Cerebellar cortex (tissue), 1 donor: ENCODE measurements around the gene HK3.
"Not testable (repeated sequence)": the region's sequence is repeated elsewhere in the genome, so short reads cannot be mapped to it uniquely, and the experiment has no call there.

Experiments
- DNase-seq: peaks from one replicate; pipeline ENCODE4 v3.0.0-alpha.2; 2015; ENCODE audit warnings: low spot score

The HK3 gene

DNA sequence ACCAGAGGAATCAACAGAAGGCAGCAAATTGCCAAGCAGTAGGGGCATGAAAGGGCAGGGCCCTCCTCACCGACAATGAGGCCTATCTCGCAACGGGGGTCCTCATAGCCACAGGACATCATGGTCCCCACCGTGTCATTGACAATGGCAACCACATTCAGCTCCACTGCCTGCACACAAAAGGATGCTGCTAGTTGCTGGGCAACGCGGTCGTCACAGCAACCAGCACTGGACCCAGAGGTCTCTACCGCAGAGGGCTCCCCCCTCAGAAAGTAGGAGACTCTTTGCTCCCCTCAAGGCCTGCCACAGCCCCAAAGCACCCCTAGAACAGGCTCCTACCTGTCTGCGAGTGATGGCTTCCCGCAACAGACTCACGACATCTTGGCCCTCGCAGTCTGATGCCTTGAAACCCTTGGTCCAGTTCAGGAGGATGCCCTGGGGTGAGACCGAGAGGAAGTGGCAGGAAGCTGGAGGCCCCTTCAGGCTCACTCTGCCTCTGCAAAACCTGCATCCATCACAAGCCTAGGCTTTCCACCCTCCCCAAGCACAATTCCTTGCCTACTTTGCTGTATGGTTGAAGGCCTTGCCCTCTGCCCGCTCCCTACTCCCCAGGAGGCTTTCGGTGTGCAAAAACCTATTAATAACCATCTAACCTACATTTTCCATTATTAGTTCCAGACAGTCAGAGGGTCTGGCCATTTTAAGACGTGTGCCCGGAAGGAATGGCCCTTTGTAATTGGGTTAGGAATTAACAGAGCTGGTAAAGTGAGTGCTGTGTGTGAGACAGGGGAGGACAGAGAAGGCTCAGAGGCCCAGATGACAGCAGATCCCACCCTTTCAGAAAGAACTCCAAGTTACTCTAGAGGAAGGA, 15.2 kb downstream of the HK3 start:
- no peak for DNase-seq

DNA sequence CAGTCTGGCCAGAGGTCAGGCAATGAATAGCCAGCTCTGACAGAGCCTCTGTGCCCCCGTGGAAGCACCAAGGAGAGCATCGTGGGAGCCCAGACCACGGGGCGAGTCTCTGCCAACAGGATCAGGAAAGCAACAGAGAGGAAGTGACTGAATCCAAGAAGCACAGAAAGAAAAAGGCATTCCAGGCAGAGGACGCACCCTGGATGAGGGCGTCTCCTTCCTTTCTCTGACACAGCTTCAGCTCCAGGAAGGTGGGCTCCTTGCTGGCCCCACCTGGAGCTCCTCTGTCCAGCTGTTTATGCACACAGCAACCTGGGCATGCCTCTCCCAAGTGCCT, 16.6 kb downstream of the HK3 start:
- DNase-seq: no peak

DNA sequence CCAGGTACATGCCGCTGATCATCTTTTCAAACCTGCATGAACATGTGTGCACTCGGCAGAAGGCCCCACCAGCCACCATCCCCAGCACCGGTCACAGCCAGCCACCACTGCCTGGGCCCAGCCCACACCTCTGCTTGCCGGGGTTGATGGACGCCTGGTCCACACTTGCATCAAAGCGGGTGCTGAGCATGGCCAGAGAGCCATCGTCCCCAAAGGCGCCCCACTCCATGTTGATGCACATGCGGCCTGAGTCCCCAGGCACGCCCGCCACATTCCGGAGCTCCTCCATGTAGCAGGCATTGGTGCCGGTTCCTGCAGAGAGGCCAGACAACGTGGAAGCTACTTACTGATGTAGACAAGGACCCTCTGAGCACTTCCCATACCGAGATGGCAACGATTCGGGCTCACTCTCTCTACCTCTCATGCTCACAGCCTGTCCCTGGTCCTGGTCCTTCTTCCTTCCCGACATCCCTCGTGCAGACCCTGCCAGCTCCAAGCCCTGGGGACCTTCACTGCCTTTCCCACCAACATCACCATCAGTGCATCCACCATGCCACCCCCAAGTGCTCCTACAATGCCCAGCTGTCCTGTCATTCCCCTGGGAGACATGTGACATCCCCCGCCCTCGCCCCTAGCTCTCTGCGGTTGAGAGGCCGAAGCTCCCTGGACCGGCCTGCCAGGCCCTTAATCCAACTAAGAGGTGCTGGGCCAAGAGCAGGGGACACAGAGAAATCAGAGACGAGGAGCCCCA, 17.2 kb downstream of the HK3 start:
- DNase-seq: no peak

DNA sequence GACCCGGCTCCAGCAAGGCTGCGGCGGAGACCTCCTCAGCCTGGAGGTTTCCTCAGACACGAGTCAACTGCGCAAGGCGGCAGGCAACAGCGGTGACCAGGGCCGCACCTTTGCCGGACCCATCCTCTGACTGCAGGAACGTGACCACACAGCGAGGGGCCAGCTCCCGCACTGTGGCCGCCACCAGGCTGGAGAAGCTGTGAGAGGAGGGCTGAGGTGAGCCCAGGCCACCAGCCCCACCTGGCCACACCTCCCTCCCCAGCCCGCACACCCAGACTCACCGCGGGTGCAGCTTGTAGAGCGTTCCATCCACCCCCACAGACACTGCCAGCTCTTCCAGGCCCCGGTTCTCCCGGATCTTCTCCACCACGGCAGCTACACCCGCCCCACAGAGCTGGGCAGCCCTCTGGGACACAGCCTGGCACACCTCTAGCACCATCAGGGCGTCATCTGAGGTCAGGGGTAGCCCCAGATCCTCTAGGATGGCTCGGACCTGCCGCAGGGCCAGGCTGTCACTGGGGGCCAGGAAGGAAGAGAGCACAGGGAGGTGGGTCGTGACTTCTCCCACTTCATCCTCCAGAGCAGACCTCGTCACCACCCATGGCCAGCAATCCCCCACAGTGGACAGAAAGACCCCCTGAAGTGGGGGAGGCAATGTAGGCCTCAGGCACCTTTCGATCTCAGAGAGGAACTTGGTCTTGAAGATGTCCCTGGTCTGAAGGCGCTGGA, 18.0 kb downstream of the HK3 start:
- no peak for DNase-seq

DNA sequence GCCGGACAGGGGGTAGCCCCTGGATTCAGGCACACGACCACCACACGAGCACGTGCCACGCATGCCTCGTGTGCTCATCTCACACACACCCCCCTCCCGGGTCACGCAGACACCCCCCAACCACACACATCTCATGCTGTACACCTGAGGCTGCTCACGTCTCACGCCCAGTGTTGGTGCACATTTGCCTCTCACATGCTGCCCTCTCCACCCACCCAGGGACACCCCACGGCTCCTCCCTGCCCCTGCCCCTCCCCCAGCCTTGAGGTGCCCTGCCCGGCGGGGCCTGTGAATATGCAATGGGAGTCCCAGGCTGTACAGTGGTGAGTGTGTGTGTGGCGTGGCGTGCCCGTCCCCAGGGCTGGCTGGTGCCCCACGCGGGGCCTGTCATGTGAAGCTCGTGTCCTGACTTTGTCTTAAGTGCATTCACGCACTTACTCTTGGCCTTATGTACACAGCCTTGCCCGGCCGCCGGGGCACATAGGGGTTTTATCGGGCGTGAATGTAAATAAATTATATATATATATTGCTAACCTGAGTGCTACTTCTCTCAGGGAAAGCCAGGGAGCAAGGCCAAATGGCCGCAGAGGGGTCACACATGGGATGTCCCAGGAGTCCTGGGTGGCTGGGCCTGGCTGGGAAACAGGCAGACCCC, 18.7 kb downstream of the HK3 start:
- no peak for DNase-seq

DNA sequence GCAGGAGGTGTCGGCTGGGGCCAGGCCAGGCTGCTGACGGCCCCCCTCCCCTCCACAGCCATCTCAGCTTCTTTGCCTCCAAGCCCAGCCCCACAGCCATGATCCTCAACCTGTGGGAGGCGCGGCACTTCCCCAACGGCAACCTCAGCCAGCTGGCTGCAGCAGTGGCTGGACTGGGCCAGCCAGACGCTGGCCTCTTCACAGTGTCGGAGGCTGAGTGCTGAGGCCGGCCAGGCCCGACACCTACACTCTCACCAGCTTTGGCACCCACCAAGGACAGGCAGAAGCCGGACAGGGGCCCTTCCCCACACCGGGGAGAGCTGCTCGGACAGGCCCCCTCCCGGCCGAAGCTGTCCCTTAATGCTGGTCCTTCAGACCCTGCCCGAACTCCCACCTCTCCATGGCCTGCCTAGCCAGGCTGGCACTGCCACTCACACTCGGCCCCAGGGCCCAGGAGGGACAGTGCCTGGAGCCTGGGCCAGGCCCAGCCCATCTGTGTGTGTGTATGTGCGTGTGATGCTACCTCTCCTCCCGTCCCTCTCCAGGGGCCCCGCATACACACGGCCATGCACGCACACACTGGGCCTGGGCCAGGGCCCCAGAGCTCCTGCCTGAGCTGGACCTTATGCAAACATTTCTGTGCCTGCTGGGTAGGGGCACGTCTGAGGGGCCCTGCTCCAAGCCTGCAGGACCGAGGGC, 19.3 kb downstream of the HK3 start:
- no peak for DNase-seq

DNA sequence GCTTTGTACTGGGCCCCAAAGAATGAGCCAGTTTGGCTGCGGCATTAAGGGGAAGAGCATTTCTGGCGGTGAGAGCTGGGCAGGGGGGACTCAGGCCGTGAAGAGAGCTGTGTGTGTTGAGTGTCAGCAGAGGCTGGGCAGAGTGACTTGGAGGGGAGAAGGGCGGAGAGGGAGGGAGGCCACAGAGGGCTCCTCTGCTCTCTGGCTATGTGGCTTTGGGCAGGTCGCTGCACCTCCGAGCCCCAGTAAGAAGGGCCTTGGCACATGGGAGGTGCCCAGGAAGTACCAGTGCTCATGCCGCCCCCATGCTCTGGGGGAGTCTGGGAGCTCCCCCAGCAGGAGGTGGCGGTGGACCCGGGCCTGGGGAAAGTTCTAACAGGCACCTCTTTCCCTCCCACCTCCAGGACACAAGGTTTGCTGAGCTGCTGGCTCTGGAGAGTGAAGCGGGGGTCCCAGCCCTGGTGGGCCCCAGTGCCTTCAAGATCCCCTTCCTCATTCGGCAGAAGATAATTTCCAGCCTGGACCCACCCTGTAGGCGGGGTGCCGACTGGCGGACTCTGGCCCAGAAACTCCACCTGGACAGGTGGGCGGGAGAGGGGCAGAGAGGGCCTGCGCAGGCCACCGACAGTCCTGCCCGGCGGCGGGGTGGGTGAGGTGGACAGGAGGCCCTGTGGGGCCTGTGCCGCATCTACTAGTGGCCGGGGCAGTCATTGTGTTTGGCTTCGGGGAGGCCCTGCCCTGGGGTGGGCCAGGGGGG, 20.1 kb downstream of the HK3 start:
- no peak for DNase-seq

DNA sequence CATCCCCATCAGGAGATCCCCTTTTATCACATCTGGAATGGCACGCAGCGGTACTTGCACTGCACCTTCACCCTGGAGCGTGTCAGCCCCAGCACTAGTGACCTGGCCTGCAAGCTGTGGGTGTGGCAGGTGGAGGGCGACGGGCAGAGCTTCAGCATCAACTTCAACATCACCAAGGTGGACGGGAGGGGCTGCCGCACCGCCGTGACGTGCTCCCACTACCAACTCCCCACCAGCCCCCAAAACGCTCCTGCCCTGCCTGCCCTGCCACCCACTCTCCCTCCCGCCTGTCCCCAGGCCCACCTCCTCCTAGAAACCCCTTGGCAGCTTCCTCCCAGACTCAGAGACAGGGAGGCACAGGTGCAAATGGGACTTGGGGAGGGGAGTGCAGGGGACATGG, 20.7 kb downstream of the HK3 start:
- no peak for DNase-seq

DNA sequence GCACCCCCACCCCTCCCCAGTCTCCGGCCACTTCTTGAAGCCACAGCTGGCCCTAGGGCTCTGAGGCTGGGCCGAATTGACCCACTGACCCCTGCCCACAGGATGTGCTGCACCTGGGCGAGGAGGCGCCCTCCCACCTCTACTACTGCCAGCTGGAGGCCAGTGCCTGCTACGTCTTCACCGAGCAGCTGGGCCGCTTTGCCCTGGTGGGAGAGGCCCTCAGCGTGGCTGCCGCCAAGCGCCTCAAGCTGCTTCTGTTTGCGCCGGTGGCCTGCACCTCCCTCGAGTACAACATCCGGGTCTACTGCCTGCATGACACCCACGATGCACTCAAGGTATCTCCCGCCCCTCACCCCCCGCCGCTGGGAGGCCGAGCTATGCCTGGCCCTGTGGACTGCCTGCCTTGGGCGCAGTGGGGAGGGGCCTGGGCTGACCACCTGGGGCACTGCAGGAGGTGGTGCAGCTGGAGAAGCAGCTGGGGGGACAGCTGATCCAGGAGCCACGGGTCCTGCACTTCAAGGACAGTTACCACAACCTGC, 21.3 kb downstream of the HK3 start:
- no peak for DNase-seq

DNA sequence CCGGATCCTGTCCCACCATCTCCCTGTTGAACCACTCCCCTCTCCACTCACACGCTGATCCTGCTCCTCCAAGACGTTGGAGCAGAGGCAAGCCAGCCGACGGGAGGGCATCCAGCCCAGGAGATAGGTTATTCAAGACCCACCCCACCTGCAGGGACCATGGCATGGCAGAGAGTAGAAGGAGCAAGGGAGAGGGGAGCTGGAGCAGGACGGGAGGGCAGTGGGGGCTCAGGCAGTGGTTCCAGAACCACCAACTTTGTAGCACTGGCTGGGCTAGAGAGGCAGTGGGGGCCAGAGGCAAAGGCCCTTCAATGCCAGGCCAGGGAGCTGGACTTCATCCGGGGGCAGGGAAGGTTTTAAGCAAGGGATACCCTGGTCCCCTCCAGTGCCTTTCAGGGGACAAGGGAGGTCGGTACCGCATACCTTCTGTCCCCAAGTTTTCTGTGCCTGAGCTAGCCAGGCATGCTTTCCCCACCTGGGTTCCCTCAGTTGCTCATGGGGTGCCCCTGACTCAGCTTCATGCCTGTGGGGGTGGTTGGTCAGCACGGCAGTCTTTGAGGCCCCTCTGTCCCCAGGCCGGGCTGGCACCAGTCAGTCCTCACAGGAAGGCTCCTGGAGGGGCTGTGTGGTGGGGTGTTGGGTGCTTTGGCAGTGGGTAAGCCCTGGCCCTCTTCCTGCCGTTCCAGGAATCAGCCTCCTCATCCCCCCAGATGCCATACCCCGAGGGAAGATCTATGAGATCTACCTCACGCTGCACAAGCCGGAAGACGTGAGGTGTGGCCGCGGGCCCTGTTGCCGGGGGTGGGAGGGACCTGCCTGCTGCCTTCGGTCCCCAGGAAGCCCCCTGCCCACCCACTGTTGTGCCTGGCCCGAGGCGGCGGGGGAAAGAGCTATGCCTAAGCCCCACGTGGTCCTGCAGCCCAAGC, 22.4 kb downstream of the HK3 start:
- DNase-seq: no peak

DNA sequence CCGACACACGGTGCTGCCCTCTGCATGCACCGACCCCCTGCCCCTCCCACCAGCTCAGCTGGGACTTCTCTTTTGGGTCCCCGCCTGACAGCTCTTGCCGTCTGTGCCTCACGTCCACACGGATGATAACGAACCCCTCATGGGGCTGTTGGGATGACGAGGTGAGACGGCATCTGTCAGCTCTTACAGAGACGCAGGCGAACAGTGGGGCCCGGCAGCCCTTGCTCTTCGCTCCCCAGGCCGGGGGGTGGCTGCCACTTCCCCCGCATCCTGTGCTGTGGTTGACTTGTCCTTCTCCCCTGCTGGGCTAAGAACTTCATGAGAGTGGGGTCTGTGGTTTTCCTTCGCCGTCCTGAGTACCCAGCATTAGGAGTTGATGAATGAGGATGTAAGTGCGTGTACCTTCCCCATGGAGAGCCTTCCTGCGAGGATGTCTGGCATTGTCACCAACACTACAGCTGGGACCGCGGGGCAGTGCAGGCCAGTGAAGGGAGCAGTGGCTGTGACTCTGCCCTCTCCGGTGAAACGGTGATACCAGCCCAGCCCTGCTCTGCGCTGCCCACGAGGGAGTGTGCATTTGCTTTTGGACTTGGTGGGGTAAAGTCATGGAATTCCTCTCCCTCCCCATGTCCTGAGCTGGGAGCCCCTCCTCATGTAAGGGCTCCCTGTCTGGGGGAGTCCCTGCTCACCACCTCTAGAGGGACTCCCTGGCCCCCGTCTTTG, 23.2 kb downstream of the HK3 start:
- DNase-seq: no peak

DNA sequence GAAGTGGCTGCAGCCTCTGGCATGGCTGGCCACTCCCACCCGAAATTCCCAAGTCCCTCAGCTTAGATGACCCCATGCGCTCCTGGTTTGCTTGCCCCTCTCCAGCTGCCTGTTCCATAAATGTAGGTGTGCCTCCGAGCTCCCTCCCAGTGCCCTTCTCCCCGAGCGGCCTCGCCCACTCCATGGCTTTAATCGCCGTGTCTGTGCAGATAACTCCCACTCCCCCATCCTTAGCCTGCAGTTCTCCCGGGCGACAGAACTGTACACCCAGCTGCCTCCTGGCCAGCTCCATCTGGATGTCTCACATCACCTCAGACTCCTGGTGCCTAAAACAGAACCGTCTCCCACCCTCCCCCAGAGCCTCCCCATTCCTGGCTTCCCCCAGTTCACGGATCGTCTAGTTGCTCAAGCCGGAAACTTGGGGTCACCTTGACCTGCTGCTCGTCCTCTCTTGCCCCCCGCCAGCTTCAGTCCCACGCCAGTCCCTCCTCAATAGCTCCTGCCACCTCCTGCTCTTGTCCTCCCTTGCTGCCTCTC, 24.1 kb downstream of the HK3 start:
- DNase-seq: no peak

DNA sequence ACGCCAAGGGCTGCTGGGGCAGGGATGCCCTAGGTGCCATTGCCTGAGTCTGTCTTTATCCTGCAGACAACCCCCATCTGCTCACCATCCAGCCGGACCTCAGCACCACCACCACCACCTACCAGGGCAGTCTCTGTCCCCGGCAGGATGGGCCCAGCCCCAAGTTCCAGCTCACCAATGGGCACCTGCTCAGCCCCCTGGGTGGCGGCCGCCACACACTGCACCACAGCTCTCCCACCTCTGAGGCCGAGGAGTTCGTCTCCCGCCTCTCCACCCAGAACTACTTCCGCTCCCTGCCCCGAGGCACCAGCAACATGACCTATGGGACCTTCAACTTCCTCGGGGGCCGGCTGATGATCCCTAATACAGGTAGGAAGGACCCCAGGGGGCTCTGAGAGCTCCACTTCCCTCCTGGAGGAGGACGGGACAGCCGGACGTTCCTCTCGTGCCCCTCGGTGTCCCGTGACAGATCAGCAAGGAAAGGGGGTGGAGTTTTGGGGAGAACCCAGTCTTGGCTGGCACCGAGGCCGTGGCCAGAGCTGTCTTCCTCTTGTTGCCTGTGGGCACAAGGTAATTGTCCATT, 24.9 kb downstream of the HK3 start:
- no peak for DNase-seq

DNA sequence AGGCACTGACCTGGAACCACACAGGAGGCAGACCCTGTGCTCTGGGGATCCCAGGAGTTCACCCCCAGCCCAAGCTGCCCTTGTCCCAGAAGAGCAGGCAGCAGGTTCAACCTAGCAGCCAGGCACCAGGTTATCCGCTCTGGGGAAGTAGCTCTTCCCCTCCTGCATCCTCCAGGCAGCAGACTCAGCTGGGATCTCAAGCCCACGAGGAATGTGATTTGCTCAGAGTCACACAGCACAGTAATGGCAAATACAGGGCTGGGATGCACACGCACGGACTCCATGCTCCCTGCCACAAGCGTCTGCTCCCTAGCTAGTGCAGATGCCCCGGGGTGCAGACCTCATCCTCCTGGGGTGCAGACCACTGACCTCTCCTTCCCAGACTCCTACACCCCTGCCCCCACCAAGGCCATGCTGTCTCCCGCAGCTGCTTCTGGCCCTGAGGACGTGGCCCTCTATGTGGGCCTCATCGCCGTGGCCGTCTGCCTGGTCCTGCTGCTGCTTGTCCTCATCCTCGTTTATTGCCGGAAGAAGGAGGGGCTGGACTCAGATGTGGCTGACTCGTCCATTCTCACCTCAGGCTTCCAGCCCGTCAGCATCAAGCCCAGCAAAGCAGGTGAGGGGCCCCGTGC, 25.5 kb downstream of the HK3 start:
- no peak for DNase-seq

DNA sequence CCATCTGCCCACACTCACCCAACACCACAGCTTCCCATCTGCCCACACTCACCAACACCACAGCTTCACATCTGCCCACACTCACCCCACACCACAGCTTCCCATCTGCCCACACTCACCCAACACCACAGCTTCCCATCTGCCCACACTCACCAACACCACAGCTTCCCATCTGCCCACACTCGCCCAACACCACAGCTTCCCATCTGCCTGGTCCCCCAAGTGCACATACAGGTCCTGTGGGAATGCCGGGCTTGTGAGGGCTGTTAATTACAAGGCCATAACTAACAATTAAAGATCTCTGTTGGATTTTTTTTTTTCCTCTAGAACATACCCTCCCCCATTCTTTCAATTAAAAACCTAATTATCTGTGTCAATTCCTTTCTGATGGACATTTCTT, 26.1 kb downstream of the HK3 start:
- not testable (repeated sequence) for DNase-seq

DNA sequence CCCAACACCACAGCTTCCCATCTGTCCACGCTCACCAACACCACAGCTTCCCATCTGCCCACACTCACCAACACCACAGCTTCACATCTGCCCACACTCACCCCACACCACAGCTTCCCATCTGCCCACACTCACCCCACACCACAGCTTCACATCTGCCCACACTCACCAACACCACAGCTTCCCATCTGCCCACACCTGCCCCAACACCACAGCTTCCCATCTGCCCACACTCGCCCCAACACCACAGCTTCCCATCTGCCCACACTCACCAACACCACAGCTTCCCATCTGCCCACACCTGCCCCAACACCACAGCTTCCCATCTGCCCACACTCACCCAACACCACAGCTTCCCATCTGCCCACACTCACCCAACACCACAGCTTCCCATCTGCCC, 26.6 kb downstream of the HK3 start:
- DNase-seq: not testable (repeated sequence)

DNA sequence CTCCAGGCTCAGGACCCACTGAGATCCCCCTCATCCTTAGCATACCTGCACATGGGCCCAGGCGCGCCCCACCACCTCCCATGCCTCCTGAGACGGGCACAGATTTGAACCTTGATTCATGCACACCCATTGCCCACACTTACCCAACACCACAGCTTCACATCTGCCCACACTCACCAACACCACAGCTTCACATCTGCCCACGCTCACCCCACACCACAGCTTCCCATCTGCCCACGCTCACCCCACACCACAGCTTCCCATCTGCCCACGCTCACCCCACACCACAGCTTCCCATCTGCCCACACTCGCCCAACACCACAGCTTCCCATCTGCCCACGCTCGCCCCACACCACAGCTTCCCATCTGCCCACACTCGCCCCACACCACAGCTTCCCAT, 28.5 kb downstream of the HK3 start:
- DNase-seq: not testable (repeated sequence)

DNA sequence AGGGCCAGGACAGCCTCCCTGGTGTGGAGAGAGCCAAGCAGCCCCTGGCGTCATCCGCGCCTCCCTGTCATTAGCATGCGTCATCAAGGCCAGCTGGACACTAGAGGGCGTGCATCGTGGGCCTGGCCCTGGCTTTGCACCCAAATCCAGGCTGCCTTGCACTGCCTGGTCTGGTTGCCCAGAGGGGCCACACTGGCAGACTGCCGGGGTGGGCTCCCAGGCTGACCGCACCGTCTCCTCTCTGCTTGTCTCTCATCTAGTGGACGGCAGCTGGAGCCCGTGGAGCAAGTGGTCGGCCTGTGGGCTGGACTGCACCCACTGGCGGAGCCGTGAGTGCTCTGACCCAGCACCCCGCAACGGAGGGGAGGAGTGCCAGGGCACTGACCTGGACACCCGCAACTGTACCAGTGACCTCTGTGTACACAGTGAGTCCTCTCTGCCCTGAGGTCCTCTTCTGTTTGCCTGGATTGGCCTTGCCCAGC, 29.0 kb downstream of the HK3 start:
- peak; percentile 75 for DNase-seq
